SH-SY5Y (cell line): ENCODE measurements around the gene CCSER2.

Experiments
- GATA2 ChIP-seq: IDR thresholded peaks from 2 replicates; pipeline ENCODE4 v1.6.1; 2011; ENCODE audit warnings: mild to moderate bottlenecking, low read depth, low read length
- GATA3 ChIP-seq: IDR thresholded peaks from 2 replicates; pipeline ENCODE4 v1.6.1; 2011; ENCODE audit warnings: low read depth, mild to moderate bottlenecking, low read length, moderate library complexity

- TF ChIP-seq GATA2 (no peak), GATA3 (no peak)
These were observed 37.0 kb upstream of the CCSER2 start for GRCh38 chr10:84291384-84291783.
